H1 (cell line): ENCODE results near the gene CDC42EP1. TPM values are rescaled to one million over a fixed set of nuclear protein-coding genes. Genes with fewer than 3 reads are reported as not detected.

Source experiments
- BCL11A ChIP-seq, 2 experiments: IDR thresholded peaks; one replicate each; pipeline ENCODE4 v1.6.1; 2011; ENCODE audit warnings: low read depth in 2 of 2, low read length in 2 of 2, mild to moderate bottlenecking in 2 of 2
- BRCA1 ChIP-seq: IDR thresholded peaks from 2 replicates; pipeline ENCODE4 v1.6.1; 2012; ENCODE audit warnings: low read depth, low read length, improper control_type of control experiment
- CHD1 ChIP-seq: IDR thresholded peaks from 2 replicates; pipeline ENCODE4 v1.6.1; 2012; ENCODE audit warnings: low read depth, low read length, improper control_type of control experiment
- CHD2 ChIP-seq: IDR thresholded peaks from 2 replicates; pipeline ENCODE4 v1.6.1; 2012; ENCODE audit warnings: low read length, improper control_type of control experiment
- EZH2 ChIP-seq: fragments of 200-600 bp; sonication (generic); IDR thresholded peaks from 2 replicates; pipeline ENCODE4 v1.7.1; 2012; ENCODE audit warnings: low read depth, mild to moderate bottlenecking, moderate library complexity, low read length, inconsistent platforms; ENCODE audit not compliant: severe bottlenecking
- GTF2F1 ChIP-seq: IDR thresholded peaks from 2 replicates; pipeline ENCODE4 v1.6.1; 2012; ENCODE audit warnings: low read depth, low read length, improper control_type of control experiment, borderline replicate concordance
- HDAC2 ChIP-seq, 2 experiments: fragments of 300-600 bp in 1 of 2; sonication (generic) in 1 of 2; IDR thresholded peaks; 2 replicates each; pipeline ENCODE4 v1.6.1; 2011 to 2012; ENCODE audit warnings: low read depth in 2 of 2, low read length in 2 of 2, mild to moderate bottlenecking in 2 of 2, moderate library complexity in 2 of 2, borderline replicate concordance in 1 of 2, inconsistent platforms in 1 of 2
- JUN ChIP-seq: IDR thresholded peaks from 2 replicates; pipeline ENCODE4 v1.6.1; 2011; ENCODE audit warnings: low read depth, mild to moderate bottlenecking, improper control_type of control experiment, low read length
- KDM1A ChIP-seq: fragments of 200-600, 300-600 bp; sonication (generic); IDR thresholded peaks from 2 replicates; pipeline ENCODE4 v1.7.1; 2016; ENCODE audit warnings: mild to moderate bottlenecking, low read length, borderline replicate concordance
- POLR2AphosphoS5 ChIP-seq: IDR thresholded peaks from 2 replicates; pipeline ENCODE4 v1.6.1; 2011; ENCODE audit warnings: low read depth, low read length
- RNF2 ChIP-seq: fragments of 200-900, 300-1000 bp; sonication (generic); IDR thresholded peaks from 2 replicates; pipeline ENCODE4 v1.7.1; 2016; ENCODE audit warnings: borderline replicate concordance, low read depth, mild to moderate bottlenecking, antibody characterized with exemption, low read length; ENCODE audit not compliant: poor library complexity, severe bottlenecking; ENCODE audit errors: missing control alignments
- SAP30 ChIP-seq: fragments of 300-600 bp; sonication (generic); IDR thresholded peaks from 2 replicates; pipeline ENCODE4 v1.7.1; 2012; ENCODE audit warnings: low read length, moderate library complexity, mild to moderate bottlenecking, inconsistent platforms; ENCODE audit not compliant: insufficient read depth, insufficient replicate concordance
- TEAD4 ChIP-seq: IDR thresholded peaks from 2 replicates; pipeline ENCODE4 v1.6.1; 2012; ENCODE audit warnings: low read depth, low read length, inconsistent platforms, mixed read lengths
- polyA plus RNA-seq, 7 experiments: library from polyadenylated mRNA; depleted of rRNA in 3 of 7; stranded (reverse) in 5 of 7; unstranded in 2 of 7; fragments of >200 nt in 5 of 7; fragments of 200-250 nt in 2 of 7; gene quantifications; 1 replicate in 5 of 7; 2 replicates in 1 of 7; 4 replicates in 1 of 7; pipeline versions ENCODE4 v1.2.1 to v1.2.3, GENCODE V29; 2011 to 2013; ENCODE audit warnings: missing spikeins in 2 of 7, mixed read lengths in 2 of 7
- total RNA-seq: library from RNA; stranded (reverse); fragmentation: NEBNext Ultra II Directional; extraction: Animal tissue kit (Norgen Biotek cat#: 25700); gene quantifications from 2 replicates; pipeline ENCODE4 v1.2.1, GENCODE V29; 2021
- TF ChIP-seq, protein P1 (sequence below): IDR thresholded peaks from 2 replicates; pipeline ENCODE4 v1.6.1; 2012; ENCODE audit warnings: inconsistent platforms
- TF ChIP-seq, protein P2 (sequence below): IDR thresholded peaks from 2 replicates; pipeline ENCODE4 v1.6.1; 2011; ENCODE audit warnings: low read length, improper control_type of control experiment

Gene CDC42EP1
- total and polyA plus RNA-seq, 2 of the 8 experiments (the other 6 are each of a cell fraction or from before 2014, with no cell fraction given): 8.3 to 11.2 TPM

DNA sequence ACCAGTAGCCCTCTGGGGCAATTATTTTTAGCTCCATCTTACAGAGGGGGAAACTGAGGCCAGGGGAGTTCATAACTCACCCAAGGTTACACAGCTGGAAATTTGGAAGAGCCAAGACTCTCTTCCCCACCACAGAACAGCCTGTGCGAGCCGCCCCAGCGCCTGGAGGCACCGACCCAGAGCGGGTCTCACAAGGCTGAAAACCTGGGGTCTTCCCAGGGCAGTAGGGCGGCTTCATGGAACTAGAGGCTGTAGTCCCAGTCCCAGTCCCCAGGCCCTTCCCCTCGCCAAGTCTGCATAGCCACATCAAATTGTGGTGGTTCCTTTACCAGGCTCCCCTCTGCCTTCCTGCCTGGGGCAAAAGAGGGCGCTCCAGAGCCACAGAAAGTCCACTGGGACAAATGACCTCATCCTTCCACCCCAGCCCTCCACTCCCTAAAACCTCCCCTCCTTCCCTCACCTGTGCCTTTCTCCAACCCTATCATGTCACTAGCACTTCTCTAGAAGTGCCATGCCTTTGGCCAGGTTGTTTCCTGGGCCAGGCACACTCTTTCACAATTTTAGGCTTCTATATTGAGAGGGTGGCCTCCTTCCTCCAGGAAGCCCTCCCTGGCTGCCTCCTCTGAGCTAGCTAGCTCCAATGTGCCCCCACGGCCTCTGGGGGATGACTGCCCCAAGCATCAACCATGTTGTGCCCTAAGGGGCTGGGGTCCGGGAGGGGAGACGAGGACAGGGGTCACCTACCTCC lies 15.2 kb upstream of the CDC42EP1 start (continued):
- TF ChIP-seq TEAD4 (no peak), JUN (peak; percentile 93), POLR2AphosphoS5 (no peak), EZH2 (no peak), SAP30 (no peak), BRCA1 (no peak), CHD1 (no peak), BCL11A (IDR thresholded peaks at IDR 0.05; ENCODE audit: low read depth in 2 of 2, low read length in 2 of 2) (no peak), HDAC2 (IDR thresholded peaks at IDR 0.05; ENCODE audit: borderline replicate concordance in 1 of 2, low read depth in 2 of 2, low read length in 2 of 2) (no peak), KDM1A (no peak), GTF2F1 (no peak), RNF2 (no peak), CHD2 (no peak)
- TF ChIP-seq, protein P1, sequence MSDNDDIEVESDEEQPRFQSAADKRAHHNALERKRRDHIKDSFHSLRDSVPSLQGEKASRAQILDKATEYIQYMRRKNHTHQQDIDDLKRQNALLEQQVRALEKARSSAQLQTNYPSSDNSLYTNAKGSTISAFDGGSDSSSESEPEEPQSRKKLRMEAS: no peak
- TF ChIP-seq, protein P2, sequence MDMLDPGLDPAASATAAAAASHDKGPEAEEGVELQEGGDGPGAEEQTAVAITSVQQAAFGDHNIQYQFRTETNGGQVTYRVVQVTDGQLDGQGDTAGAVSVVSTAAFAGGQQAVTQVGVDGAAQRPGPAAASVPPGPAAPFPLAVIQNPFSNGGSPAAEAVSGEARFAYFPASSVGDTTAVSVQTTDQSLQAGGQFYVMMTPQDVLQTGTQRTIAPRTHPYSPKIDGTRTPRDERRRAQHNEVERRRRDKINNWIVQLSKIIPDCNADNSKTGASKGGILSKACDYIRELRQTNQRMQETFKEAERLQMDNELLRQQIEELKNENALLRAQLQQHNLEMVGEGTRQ: no peak
